Natural killer cell treated with Interleukin-12 subunit alpha and Interleukin-12 subunit beta and Interleukin-15 and Interleukin-18, amount 100 ng/mL, for 72 hours (primary cell): ENCODE measurements around the gene DHDH. TPM values are rescaled to one million over a fixed set of nuclear protein-coding genes. Genes with fewer than 3 reads are reported as not detected.
"Not testable (repeated sequence)": the region's sequence is repeated elsewhere in the genome, so short reads cannot be mapped to it uniquely, and the experiment has no call there.

Experiments used
- ATAC-seq, 2 donors: fragments of 150-1000 bp; cut with Tn5 transposase in 1 of 2; sonication (Bioruptor Pico), chemical (Tn5 transposase) in 1 of 2; 2 replicates each; pipeline ENCODE4 v1.10.0; 2021
- DNase-seq: peaks from one replicate; pipeline ENCODE4 v3.0.0; 2022; ENCODE audit warnings: low spot score
- H3K27ac Mint-ChIP-seq, 2 donors: 1 replicate in 1 of 2; 2 replicates in 1 of 2; pipeline ENCODE4 v1.8.0; 2022; ENCODE audit warnings: mixed read lengths in 2 of 2, mild to moderate bottlenecking in 1 of 2, moderate library complexity in 1 of 2
- H3K27me3 Mint-ChIP-seq, 2 donors: 1 replicate in 1 of 2; 2 replicates in 1 of 2; pipeline ENCODE4 v1.8.0; 2022; ENCODE audit warnings: mixed read lengths in 2 of 2
- H3K36me3 Mint-ChIP-seq: one replicate; pipeline ENCODE4 v1.8.0; 2022; ENCODE audit warnings: mixed read lengths
- H3K4me1 Mint-ChIP-seq, 2 donors: 1 replicate in 1 of 2; 2 replicates in 1 of 2; pipeline ENCODE4 v1.8.0; 2022; ENCODE audit warnings: low read depth in 2 of 2, mixed read lengths in 2 of 2, mild to moderate bottlenecking in 1 of 2
- H3K4me3 Mint-ChIP-seq: one replicate; pipeline ENCODE4 v1.8.0; 2022; ENCODE audit warnings: mixed read lengths
- H3K9me3 Mint-ChIP-seq: 2 replicates; pipeline ENCODE4 v1.8.0; 2022; ENCODE audit warnings: mixed read lengths
- total RNA-seq, 2 donors: library from RNA; stranded (reverse); gene quantifications; one replicate each; pipeline ENCODE4 v1.2.3, GENCODE V29; 2022

The DHDH gene
- total RNA-seq, 2 donors from 2014 or later: 0.43 TPM; not detected in 1

DNA sequence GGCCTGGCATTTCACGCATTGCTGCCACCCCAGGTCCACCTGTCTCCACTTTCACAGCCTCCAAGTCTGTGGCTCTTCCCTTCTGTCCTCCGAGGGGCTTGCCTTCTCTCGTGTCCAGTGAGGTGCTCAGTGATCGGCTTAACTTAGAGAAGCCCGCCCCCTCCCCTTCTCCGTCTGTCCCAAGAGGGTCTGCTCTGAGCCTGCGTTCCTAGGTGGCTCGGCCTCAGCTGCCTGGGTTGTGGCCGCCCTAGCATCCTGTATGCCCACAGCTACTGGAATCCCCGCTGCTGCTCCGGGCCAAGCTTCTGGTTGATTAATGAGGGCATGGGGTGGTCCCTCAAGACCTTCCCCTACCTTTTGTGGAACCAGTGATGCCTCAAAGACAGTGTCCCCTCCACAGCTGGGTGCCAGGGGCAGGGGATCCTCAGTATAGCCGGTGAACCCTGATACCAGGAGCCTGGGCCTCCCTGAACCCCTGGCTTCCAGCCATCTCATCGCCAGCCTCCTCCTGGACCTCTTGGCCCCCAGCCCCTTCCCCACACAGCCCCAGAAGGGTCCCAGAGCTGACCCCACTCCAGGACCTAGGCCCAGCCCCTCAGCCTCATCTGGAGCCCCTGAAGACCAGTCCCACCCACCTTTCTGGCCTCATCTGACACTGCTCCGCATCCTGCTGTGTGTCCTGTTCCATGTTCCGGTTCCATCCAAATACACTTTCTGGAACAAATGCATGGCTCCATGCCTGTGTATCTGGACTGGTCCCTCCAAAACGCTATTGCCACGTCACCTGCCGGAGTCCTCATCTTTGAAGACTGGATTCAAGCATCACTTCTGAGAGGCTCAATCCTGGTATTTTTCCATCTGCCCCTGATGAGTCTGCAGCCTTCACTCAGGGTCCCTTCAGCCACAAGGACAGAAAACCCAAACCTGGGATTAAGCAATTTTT is 10.7 kb upstream of the DHDH start:
- H3K4me1 Mint-ChIP-seq: peaks cover 0 to 2% of the 10 kb centered on the region in 2 donors

DNA sequence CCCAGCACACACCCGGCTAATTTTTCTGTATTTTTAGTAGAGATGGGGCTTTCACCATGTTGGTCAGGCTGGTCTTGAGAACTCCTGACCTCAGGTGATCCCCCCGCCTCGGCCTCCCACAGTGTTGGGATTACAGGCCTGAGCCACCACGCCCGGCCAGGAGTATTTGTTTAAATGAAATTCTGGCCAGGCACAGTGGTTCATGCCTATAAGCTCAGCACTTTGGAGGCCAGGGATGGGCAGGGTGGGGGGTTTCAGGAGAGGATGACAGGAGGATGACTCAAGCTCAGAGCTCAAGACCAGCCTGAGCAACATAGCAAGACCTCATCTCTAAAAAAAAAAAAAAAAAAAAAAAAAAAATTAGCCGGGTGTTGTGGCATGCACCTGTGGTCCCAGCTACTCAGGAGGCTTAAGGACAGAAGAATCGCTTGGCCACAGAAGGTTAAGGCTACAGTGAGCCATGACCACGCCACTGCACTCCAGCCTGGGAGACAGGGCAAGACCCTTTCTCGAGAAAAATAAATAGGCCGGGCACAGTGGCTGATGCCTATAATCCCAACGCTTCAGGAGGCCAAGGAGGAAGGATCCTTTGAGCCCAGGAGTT is 8.2 kb upstream of the DHDH start:
- ATAC-seq (no peak), DNase-seq (no peak)
- peaks cover 0 to 2% of the 10 kb centered on the region in 2 donors for H3K4me1 Mint-ChIP-seq
- H3K27ac Mint-ChIP-seq: no peak overlapping the region
- H3K4me3 Mint-ChIP-seq: no peak overlapping the region
- no peaks in the 10 kb centered on the region for H3K9me3 Mint-ChIP-seq
- H3K36me3 Mint-ChIP-seq: no peaks in the 10 kb centered on the region
- H3K27me3 Mint-ChIP-seq: no peaks in the 10 kb centered on the region

More for the DNA sequence above, 10.7 kb upstream of the DHDH start:
- H3K27ac Mint-ChIP-seq: no peak overlapping the region
- DNase-seq (no peak), ATAC-seq (no peak)
- no peaks in the 10 kb centered on the region for H3K27me3 Mint-ChIP-seq
- no peaks in the 10 kb centered on the region for H3K36me3 Mint-ChIP-seq
- no peaks in the 10 kb centered on the region for H3K9me3 Mint-ChIP-seq
- no peak overlapping the region for H3K4me3 Mint-ChIP-seq

- not testable (repeated sequence) for H3K27me3 Mint-ChIP-seq, H3K27ac Mint-ChIP-seq, H3K9me3 Mint-ChIP-seq, H3K4me1 Mint-ChIP-seq, ATAC-seq, H3K36me3 Mint-ChIP-seq, H3K4me3 Mint-ChIP-seq, DNase-seq
Observed at GRCh38 chr19:48925890-48926289, 7.6 kb upstream of the DHDH start.

DNA sequence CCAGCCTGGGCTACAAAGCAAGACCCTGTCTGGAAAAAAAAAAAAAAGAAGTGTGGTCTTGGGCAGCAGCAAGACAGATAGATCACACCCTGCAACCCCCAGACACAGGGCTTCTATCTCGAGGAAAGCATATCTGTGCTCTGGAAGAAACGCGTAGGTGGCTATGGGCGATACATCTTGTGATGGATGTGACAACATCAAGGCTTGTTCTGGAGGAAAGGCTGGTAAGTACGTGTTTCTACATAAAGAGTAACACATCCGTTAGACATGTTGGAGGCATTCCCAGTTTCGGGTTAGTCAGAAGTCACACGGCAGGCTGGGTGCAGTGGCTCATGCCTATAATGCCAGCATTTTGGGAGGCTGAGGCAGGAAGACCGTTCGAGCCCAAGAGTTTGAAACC is 6.6 kb upstream of the DHDH start:
- Mint-ChIP-seq H3K36me3 (no peaks in the 10 kb centered on the region), H3K4me3 (no peak overlapping the region), H3K9me3 (no peaks in the 10 kb centered on the region), H3K27ac (no peak overlapping the region), H3K4me1 (peaks cover 0 to 2% of the 10 kb centered on the region in 2 donors), H3K27me3 (no peaks in the 10 kb centered on the region)
- DNase-seq (no peak), ATAC-seq (no peak)

DNA sequence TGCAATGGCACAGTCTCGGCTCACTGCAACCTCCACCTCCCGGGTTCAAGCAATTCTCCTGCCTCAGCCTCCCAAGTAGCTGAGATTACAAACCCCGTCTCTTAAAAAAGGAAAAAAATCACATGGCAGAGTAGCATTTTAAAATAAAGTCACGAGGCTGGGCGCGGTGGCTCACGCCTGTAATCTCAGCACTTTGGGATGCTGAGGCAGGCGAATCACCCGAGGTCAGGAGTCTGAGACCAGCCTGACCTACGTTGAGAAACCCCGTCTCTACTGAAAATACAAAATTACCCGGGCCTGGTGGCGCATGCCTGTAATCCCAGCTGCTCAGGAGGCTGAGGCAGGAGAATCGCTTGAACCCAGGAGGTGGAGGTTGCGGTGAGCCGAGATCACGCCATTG is 5.8 kb upstream of the DHDH start:
- H3K27ac Mint-ChIP-seq, H3K9me3 Mint-ChIP-seq, H3K27me3 Mint-ChIP-seq, H3K4me3 Mint-ChIP-seq, ATAC-seq, DNase-seq, H3K36me3 Mint-ChIP-seq, H3K4me1 Mint-ChIP-seq: not testable (repeated sequence)

GRCh38 chr19:48928164-48929025 is 5.1 kb upstream of the DHDH start:
- no peaks in the 10 kb centered on the region for H3K36me3 Mint-ChIP-seq
- ATAC-seq (no peak), DNase-seq (no peak)
- no peaks in the 10 kb centered on the region for H3K9me3 Mint-ChIP-seq
- peaks cover 3 to 4% of the 10 kb centered on the region in 2 donors for H3K4me1 Mint-ChIP-seq
- no peak overlapping the region for H3K27ac Mint-ChIP-seq
- peaks cover 0 to 3% of the 10 kb centered on the region in 2 donors for H3K27me3 Mint-ChIP-seq
- no peak overlapping the region for H3K4me3 Mint-ChIP-seq

DNA sequence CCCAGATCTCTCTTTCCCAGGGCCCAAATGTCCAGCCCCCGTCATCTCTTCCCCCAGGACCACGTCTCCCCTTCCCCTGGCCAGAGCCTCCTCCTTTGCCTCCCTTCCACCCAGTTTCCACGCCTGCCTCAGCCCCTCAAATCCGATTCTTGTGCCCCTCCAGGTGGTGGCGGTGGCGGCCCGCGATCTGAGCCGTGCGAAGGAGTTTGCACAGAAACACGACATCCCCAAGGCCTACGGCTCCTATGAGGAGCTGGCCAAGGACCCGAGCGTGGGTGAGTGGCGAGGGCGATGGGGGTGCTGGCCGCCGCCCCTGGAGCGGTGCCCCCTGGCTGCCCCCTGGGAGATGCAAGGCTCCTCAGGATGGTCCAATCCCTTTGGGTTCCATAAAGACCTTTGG is 1.3 kb downstream of the DHDH start:
- Mint-ChIP-seq H3K4me1 (peaks cover 8 to 9% of the 10 kb centered on the region in 2 donors), H3K36me3 (no peaks in the 10 kb centered on the region), H3K27me3 (peaks cover 0 to 10% of the 10 kb centered on the region in 2 donors), H3K4me3 (no peak overlapping the region), H3K27ac (no peak overlapping the region), H3K9me3 (no peaks in the 10 kb centered on the region)
- ATAC-seq: no peak
- no peak for DNase-seq

DNA sequence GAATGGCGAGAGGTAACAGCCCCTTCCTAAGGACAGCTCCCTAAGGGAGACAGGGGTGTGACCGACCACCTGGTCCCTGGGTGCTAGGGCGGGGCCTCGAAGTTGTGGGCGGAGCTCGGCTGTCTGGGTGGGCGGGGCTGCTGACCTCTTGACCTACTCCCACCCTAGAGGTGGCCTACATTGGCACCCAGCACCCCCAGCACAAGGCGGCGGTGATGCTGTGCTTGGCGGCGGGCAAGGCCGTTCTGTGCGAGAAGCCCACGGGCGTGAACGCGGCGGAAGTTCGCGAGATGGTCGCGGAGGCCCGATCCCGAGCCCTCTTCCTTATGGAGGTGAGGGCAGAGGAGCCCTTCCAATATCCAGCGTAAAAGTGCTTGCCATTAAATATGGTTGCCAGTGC is 2.4 kb downstream of the DHDH start:
- no peak overlapping the region for H3K4me3 Mint-ChIP-seq
- H3K27ac Mint-ChIP-seq: no peak overlapping the region
- ATAC-seq (no peak), DNase-seq (no peak)
- H3K27me3 Mint-ChIP-seq: peaks cover 0 to 10% of the 10 kb centered on the region in 2 donors
- no peaks in the 10 kb centered on the region for H3K36me3 Mint-ChIP-seq
- peaks cover 8 to 9% of the 10 kb centered on the region in 2 donors for H3K4me1 Mint-ChIP-seq
- H3K9me3 Mint-ChIP-seq: no peaks in the 10 kb centered on the region

- DNase-seq: no peak
- peak overlapping the region in 1 of 2 donors; percentile 10 for H3K27ac Mint-ChIP-seq
- ATAC-seq: no peak
- H3K4me3 Mint-ChIP-seq: no peak overlapping the region
- peaks cover 6% of the 10 kb centered on the region in 2 donors for H3K4me1 Mint-ChIP-seq
- no peaks in the 10 kb centered on the region for H3K9me3 Mint-ChIP-seq
- peaks cover 0 to 8% of the 10 kb centered on the region in 2 donors for H3K27me3 Mint-ChIP-seq
- H3K36me3 Mint-ChIP-seq: no peaks in the 10 kb centered on the region
Observed at GRCh38 chr19:48938256-48938655, 4.8 kb downstream of the DHDH start.

DNA sequence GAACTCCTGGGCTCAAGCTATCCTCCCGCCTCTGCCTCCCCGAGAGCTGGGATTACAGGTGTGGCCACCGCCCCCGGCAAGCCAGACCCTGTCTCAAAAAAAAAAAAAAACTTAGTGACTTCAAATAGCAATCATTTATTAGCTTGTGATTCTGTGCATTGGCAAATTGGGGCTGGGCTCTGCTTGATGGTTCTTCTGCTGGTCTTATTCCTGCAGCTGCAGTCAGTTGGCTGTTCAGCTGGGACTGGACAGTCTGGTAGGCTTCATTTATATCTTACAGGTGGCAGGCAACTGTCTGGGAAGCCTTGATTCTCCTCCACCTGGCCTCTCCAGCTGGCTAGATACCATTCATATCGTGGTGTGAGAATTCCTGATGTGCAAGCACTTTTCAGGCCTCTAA is 7.4 kb downstream of the DHDH start:
- ATAC-seq (no peak), DNase-seq (no peak)
- no peaks in the 10 kb centered on the region for H3K36me3 Mint-ChIP-seq
- no peaks in the 10 kb centered on the region for H3K27me3 Mint-ChIP-seq
- H3K4me1 Mint-ChIP-seq: no peaks in the 10 kb centered on the region
- H3K27ac Mint-ChIP-seq: no peak overlapping the region
- no peak overlapping the region for H3K4me3 Mint-ChIP-seq
- no peaks in the 10 kb centered on the region for H3K9me3 Mint-ChIP-seq

- no peak for DNase-seq
- H3K4me3 Mint-ChIP-seq: no peak overlapping the region
- no peak for ATAC-seq
- no peak overlapping the region for H3K27ac Mint-ChIP-seq
- H3K36me3 Mint-ChIP-seq: no peaks in the 10 kb centered on the region
- H3K9me3 Mint-ChIP-seq: no peaks in the 10 kb centered on the region
- H3K27me3 Mint-ChIP-seq: no peaks in the 10 kb centered on the region
- H3K4me1 Mint-ChIP-seq: no peaks in the 10 kb centered on the region
Observed at GRCh38 chr19:48943081-48943480, 9.6 kb downstream of the DHDH start.

- Mint-ChIP-seq H3K27me3 (no peaks in the 10 kb centered on the region), H3K36me3 (no peaks in the 10 kb centered on the region), H3K27ac (no peak overlapping the region), H3K4me3 (no peak overlapping the region), H3K4me1 (no peaks in the 10 kb centered on the region), H3K9me3 (no peaks in the 10 kb centered on the region)
- no peak for DNase-seq
- ATAC-seq: no peak
Observed at GRCh38 chr19:48945415-48945814, 11.9 kb downstream of the DHDH start.

DNA sequence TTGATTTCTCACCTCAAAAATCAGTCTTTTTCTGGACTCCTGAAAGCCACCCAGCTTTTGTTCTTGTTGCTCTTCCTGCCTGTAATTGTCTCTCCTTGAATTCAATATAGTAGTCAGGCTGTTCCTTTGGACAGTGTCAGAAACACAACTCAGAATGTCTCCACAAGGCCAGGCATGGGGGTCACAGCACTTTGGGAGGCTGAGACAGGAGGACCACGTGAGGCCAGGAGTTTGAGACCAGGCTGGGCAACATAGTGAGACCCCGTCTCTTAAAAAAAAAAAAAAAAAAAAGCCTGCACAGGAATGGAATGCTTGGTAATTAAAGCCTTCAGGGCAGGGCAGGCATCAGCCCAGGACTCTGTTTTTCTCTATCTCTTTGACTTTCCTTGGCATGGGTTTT is 12.3 kb downstream of the DHDH start:
- DNase-seq: no peak
- no peak for ATAC-seq
- no peaks in the 10 kb centered on the region for H3K9me3 Mint-ChIP-seq
- H3K27me3 Mint-ChIP-seq: no peaks in the 10 kb centered on the region
- no peaks in the 10 kb centered on the region for H3K4me1 Mint-ChIP-seq
- H3K4me3 Mint-ChIP-seq: no peak overlapping the region
- H3K36me3 Mint-ChIP-seq: no peaks in the 10 kb centered on the region
- no peak overlapping the region for H3K27ac Mint-ChIP-seq
